ENCODE measurements around the gene ZNF134.

Gene ZNF134

DNA sequence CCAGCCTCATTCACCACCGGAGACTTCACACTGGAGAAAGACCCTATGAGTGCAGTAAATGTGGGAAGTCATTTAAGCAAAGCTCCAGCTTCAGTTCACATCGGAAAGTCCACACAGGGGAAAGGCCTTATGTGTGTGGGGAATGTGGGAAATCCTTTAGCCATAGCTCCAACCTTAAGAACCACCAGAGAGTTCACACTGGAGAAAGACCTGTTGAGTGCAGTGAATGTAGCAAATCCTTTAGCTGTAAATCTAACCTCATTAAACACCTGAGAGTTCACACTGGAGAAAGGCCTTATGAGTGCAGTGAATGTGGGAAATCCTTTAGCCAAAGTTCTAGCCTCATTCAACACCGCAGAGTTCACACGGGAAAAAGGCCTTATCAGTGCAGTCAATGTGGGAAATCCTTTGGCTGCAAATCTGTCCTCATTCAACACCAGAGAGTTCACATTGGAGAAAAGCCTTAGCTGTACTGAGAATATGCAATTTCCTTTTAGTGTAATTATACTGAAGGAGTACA, 27.7 kb downstream of the ZNF134 start:
- no peak for DNase-seq (ENCODE audit: low spot score)

GRCh38 chr19:57642396-57643046, 28.5 kb downstream of the ZNF134 start:
- no peak for DNase-seq (ENCODE audit: low spot score)

DNA sequence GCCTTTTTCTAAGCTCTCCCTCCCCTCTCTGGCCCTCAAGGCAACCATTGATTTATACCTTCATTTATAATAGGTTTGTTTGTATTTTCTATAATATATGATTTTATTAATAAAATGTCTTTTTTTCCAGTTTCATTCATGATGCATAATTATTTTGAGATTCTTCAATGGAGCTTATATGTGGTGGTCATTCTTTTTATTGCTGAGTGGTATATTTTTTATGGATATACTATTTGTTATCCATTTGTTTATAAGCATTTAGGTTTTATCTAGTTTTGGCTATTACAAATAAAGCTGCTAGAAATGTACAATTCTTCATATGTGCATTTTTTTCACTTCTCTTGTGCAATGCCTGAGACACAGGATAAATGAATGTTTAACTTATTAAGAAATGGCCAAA, 29.7 kb downstream of the ZNF134 start:
- DNase-seq (ENCODE audit: low spot score): no peak

DNA sequence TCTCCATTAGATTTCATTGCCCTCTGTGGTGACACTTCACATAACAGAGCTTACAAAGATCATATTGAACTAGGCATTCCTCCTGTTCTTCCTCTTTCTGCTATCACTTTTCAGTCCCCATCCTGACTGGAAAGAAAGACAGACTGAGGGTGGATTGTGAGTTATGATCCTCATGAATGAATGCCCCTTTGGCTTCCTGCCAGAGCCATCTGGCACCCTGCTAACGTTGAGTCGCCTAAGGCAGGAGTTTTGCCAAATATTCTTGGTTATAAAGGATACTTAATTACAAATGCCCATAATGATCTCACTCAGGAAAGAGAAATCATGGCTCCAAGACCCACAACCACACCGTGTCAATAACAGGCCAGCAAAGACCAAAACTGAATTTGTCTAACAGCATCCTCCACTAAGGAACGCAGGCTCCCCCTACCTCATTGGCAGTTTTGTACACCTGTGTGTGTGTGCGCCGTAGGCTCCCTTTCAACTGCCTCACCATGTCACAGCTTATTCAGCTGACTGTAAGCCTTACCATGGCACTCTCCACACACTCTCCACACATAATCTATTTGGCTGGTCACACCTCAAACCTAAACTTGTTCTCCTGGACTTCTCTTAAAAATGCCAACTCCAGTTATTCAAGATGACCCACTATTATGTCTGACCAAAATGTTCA, 34.4 kb downstream of the ZNF134 start:
- DNase-seq (ENCODE audit: low spot score): no peak

DNA sequence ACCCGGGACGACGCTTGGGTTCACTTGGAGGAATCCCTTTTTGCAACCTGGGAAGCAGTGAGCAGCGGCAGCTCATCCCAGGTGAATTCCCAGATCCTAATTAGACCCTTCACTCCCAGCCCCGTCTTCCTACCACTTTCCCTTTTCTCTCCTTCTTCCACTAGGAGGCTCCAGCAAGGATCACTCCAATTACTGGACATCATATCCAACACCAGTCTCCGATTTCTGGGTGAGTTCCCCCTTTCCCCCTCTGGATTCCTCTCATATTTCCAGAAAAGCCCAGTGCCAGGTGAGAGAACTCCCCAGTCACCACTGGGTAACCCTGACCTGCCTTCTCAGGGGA, 37.6 kb downstream of the ZNF134 start:
- DNase-seq (ENCODE audit: low spot score): no peak

- no peak for DNase-seq (ENCODE audit: low spot score)
These were observed 39.6 kb downstream of the ZNF134 start for GRCh38 chr19:57653689-57654088.

DNA sequence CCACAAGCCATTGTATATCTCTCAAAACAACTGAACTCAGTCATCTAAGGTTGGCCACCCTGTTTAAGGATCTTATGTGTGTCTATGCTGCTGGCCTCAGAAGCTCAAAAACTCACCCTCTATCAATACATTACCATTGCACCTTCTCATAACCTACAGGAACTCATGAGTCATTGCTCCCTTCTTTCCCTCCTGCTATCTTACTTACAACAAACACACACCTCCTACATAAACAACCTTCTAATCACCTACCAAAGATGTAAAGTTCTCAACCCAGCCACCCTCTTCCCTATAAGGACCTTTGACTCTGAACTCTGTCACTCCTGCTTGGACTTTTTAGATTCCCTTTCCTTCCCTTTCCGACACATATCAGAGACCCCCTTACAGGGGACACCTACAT, 41.4 kb downstream of the ZNF134 start:
- no peak for DNase-seq (ENCODE audit: low spot score)

DNA sequence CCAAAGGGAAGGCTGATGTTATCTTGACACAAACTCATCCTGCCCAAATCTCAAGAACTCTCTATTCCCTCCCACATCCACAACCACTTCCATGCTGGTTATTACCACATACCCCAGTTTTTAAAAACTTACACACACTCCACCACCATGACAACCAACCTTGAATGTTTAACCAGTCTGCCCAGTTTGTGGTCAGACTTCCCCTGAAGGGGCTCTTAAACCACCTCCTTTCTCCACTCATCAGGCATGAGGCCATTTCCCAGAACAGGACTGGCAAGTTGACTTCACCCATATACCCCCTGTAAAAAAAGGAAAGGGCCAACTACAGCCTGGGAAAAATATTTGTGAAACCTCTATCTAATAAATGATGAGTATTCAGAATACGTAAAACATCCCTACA, 42.3 kb downstream of the ZNF134 start:
- DNase-seq (ENCODE audit: low spot score): no peak

- peak; percentile 73 for DNase-seq (ENCODE audit: low spot score)
These were observed 50.5 kb downstream of the ZNF134 start for GRCh38 chr19:57664269-57665127.

GRCh38 chr19:57665261-57665806, 51.3 kb downstream of the ZNF134 start:
- no peak for DNase-seq (ENCODE audit: low spot score)

GRCh38 chr19:57667228-57667627, 53.2 kb downstream of the ZNF134 start:
- DNase-seq (ENCODE audit: low spot score): no peak

- no peak for DNase-seq (ENCODE audit: low spot score)
These were observed 54.6 kb downstream of the ZNF134 start, which contains the start of gene ZSCAN4 for GRCh38 chr19:57668635-57669034. Gene ZSCAN4, plus strand, starts transcription at chr19:57668935. Its CDS starts 7,211 bp downstream, at chr19:57676146.

DNA sequence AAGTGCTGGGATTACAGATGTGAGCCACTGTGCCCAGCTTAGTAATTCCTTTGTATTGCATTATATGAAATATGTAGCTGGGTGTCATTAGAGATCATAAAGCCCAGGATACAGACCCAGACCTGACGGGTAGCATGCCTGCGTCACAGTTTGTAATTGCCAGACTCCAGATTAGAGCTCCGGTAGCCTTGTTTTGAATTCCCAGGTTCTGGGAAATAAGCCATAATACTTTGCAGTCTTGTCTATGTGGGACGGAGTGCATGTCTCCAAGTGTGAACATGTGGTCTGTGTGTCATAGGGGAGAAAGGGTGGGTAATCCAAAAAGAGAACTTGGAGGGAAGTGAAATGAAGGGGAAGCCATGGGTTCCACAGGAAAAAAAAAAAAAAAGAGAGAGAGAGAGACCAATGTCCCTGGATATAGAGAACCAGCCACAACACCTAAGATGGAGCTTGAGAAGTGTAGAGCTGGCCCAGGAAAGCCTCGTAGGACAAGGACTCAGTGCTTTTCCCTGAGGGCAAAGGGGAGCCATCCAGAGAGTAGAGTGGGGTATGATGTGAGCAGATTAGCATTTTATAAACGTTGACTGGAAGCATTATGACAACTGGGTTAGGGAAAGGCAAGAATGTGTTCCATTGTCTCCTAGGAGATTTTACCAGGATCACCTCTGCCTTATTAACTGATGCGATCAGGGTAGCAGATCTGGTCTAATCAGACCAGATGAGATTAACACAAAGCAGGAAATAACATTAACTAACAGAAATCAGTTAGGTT, 57.3 kb downstream of the ZNF134 start:
- DNase-seq (ENCODE audit: low spot score): no peak

DNA sequence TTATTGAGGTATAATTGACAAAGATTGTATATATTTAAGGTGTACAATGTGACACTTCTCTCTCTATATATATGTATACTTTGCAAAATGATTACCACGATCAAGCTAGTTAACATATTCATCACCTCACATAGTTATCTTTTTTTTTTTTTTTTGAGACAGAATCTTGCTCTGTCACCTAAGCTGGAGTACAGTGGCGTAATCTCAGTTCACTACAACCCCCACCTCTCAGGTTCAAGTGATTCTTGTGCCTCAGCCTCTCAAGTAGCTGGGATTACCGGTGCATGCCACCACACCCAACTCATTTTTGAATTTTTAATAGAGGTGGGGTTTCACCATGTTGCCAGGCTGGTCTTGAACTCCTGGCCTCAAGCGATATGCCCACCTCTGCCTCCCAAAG, 58.4 kb downstream of the ZNF134 start:
- no peak for DNase-seq (ENCODE audit: low spot score)
